OCI-LY3 (cell line): ENCODE data around the gene SRGAP1.

ENCODE experiments used
- EZH2phosphoT487 ChIP-seq: fragments of 200-600 bp; shearing (Covaris generic); IDR thresholded peaks from 2 replicates; pipeline ENCODE4 v1.6.1; 2018; ENCODE audit warnings: antibody characterized with exemption, mixed run types, low read depth
- TF ChIP-seq, protein P1 (sequence below): fragments of 200-600, 300-600 bp; sonication (generic); IDR thresholded peaks from 2 replicates; pipeline ENCODE4 v1.5.1; 2014; ENCODE audit warnings: antibody characterized with exemption, low read length, low read depth

DNA sequence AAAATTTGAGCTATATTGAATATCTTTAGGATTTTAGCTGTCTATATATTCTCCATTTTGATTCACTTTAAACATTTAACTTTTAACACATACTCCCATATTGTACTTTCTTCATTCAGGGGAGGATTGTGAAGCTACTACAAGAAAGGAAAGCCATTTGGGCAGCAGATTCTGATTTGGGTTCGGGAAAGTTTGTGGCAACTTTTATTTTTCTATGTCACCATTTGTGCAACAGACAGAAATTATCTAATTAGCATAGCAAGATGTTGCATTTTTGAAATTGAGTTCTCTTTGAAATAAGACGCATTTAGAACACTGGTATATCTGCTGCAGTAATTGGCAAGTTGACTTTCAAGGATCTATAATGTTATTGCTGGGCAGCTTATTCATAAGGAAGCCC lies 243.3 kb downstream of the SRGAP1 start:
- TF ChIP-seq, protein P1, sequence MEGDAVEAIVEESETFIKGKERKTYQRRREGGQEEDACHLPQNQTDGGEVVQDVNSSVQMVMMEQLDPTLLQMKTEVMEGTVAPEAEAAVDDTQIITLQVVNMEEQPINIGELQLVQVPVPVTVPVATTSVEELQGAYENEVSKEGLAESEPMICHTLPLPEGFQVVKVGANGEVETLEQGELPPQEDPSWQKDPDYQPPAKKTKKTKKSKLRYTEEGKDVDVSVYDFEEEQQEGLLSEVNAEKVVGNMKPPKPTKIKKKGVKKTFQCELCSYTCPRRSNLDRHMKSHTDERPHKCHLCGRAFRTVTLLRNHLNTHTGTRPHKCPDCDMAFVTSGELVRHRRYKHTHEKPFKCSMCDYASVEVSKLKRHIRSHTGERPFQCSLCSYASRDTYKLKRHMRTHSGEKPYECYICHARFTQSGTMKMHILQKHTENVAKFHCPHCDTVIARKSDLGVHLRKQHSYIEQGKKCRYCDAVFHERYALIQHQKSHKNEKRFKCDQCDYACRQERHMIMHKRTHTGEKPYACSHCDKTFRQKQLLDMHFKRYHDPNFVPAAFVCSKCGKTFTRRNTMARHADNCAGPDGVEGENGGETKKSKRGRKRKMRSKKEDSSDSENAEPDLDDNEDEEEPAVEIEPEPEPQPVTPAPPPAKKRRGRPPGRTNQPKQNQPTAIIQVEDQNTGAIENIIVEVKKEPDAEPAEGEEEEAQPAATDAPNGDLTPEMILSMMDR = no peak
- no peak for TF ChIP-seq EZH2phosphoT487
